HG02678 (cell line): ENCODE results near the gene BMPER.

Experiments
- ATAC-seq: cut with Tn5 transposase; IDR thresholded peaks from one replicate; pipeline ENCODE4 v1.9.1; 2021; ENCODE audit warnings: mild to moderate bottlenecking, moderate library complexity; ENCODE audit not compliant: unreplicated experiment

BMPER gene

DNA sequence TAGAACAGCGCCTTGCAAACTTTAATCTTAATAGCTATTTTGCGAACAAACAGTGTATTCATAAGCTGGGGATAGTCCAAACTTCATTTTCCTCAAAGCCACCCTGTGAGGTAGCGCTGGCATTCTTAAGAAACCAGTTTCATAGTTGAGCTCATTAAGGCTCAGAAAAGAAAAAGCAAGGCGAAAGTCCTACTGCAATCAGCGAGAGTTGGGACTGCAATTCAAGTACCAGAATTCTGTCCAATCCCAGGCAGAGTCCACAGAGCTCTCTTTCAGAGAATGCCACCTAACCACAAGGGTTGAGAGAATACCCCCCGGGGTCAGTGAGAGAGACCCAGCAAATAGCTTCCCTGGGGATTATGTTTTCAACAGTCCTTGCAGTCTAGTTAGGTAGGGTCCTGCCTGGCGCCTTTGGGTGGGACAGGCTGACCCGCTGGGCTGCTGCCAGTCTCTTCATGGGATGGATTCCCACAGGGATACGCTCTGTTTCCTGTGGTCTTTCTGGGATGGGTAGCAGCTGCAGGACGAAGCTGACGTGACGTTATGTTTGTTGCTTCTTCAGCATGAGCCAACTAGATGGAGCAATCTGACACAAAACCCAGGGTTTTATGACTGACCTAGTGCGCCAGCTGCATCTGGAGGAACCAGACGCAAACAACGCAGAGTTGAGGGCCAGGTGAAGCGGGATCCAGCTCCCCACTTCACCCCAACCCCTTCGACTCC, 16.0 kb downstream of the BMPER start:
- no peak for ATAC-seq

DNA sequence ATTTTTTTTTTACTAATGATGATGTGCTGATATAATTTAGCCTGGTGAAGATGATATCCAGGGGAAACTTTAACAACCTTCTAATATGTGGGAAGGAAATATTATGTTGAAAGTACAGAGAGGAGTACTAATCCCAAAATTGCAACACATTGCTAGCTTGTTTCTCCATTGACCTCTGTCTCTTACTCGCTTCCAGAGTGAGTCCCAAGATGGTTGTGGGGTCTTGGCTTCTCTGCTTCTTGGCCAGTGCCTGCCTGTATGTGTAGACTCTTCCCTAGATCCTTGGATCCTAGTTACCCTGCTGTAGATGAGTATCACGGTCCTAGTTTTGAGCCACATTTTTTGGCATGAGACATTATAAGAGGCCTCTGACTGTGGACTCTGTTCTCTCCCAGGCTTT, 17.5 kb downstream of the BMPER start:
- no peak for ATAC-seq

DNA sequence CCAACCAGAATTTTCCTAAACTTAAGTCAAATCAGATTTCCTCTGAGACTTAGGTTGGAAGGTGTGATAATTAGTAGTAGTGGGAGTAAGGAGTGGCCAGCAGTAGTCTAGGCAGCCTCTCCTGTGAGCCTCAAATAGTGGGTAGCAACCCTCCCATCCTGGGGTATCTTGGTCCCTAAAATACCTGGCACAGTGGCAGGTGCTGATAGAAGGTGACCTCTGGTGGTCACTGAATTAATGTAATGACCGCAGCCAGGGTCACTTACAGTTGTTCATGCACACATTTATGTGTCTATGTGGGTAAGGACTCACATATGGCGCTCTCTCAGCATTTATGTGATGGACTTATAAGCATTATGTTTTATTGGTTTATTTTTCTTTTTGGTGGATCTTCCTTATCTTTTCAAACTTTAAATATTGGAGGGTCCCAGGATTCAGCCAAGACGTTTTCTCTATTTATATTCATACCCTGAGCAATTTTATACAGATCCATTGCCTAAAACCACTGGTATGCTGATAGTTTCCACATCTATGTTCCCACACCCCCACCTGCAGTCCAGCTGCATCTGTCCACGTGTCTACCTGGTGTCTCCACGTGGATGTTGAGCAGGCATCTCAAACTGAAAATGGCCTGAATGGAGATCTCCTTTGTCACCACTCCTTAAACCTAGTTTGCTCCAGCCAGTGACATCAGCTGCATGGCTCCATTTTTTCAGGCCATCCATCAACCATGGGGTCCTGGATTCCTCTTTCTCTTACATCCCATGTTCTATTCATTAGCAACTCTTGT, 18.3 kb downstream of the BMPER start:
- ATAC-seq: no peak

DNA sequence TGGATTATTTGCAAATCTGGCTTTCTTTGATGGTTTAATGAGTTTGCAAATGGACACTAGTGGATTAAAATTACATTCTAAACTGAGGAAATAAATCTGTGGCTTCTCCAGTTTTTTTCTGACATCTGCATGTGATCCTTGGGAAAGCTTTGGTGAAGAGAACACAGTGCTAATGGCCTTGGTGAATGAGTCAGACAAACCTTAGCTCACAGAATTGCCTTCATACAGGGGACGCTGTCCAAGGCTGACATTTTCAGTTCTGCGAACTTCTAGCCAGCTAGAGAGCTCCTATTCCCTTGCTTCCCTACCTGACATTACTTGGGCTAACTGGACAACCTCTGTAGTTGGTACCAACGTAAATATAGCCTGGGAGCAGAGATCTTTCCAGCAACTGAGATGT, 21.2 kb downstream of the BMPER start:
- no peak for ATAC-seq

DNA sequence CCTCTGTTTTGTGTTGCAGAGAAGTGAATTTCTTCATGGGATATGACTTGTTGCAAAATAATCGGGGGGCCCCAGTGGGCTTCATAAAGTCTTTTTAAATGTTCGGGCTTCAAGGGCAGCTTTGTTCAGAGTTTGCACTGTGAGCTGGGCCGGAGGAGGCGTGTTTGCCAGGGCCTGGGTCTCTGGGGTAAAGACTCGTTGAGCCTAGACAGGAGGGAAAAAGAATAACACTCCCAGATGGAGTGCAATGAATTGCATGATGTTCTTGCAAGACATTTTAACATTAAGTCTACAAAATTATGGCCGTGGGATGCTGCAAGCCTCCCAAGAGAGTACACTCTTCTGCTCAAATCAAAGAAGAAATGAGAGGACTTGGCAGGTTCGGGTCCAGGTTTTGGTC, 23.6 kb downstream of the BMPER start:
- no peak for ATAC-seq

DNA sequence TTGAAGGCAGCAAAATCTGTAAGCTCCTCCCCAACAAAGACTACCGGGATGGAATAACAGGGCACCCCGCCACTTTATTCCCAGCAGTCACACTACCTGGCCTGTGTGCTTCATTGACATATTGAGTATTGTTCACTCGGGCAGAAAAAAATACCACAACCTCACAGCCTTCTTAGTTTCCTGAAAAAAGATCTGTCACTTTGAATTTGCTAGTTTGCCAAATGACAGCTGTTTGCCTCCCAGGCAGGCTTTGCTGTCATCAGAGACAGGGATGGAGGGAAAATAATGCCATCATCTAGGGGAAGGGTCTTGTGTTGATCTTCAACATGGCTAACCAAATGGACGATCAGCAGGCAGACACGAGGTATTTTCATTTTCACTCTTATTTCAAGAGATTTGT, 26.9 kb downstream of the BMPER start:
- no peak for ATAC-seq

DNA sequence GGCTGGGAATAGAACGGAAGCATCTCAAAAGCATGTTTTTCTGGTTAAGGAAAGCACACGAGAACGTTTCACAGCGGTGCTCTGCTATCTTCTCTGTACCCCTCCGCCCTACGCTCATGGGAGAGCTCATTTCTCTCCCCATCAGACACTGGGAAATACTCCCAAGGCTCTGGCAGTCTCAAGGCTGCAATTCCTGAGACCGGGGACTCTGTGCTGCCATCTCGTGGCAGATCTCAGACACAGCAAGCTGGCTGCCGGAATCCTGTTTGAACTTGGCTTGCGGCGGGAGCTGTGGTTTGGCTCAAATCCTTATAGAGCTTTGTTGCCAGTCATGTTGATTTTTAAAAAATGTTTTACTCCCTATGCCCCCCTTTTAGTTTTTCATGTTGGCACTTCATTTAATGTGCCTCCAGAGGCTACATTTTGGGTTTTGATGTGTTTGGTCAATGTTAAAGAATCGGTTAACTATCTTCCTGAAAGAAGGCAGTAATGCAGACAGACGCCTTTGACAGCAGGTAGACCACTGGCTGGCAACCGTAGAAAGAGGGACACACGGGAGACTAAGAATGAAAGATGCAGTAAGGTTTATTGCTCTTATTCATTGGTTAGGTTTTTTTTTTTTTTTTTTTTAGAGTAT, 27.6 kb downstream of the BMPER start:
- ATAC-seq: peak; percentile 84

DNA sequence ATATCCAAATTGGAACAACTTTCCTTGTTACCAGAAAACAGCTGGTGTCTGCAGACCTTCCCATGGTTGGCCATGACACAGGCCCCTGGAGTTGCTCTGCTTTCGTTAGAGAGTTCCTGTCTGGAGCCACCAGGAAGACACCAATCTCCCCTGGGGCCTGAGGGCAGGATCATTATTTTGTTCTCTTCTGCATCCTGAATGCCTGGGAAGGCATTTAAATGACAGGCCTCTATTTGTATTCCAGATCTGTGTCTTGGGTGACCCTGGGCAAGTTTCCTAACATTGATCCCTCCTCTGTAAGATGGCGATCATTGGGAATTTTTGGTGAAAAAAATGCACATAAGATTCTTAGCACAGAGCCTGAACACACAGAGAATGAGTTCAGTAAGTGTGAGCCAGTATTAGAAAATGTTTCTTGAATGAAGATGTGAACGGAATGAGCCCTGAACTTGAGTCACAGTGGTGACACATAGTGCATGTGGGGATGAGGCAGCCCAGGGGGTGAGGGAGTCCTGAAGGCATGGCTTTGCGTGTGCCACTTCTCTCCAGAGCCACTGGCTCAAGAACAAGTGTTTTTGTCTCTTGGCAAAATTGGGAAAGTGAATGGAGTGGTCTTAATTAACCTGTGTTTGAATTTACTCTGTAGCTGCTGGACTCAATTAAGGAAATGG, 28.4 kb downstream of the BMPER start:
- no peak for ATAC-seq

DNA sequence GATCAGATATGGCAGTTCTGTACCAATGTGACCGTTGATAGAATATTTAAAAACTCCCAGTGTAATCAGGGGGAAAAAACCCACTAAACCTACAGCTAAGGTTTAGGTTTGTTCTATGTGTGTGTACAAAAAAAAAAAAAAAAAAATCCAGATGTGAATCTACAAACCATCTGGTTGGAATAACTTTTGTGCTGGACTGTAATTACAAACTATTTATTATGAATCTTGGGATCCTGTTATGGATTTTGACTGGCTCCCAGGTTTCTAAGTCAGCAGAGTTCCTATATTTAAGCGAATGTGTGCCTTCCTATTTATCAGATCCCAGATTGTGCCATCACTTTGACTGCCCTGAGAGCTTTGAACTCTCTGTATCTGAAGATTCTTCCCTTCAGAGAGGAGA, 29.1 kb downstream of the BMPER start:
- ATAC-seq: no peak

DNA sequence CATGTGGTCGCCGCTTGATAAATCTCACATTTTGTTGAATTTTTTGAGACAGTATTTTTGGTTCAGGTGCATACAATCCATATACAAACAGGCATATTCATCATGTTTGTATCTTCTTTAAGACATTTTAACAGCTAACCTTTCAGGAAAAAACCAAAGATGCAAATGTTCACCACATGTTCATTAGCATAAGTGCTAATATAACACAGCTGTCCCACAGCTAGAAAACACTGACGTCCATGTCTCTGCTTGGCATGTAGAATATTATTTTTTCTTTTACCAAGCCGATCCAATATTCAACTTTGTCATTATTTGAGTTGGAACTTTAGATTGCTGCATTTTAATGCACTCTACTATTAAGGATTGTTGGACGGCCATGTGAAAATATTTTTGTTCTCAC, 31.2 kb downstream of the BMPER start:
- no peak for ATAC-seq

DNA sequence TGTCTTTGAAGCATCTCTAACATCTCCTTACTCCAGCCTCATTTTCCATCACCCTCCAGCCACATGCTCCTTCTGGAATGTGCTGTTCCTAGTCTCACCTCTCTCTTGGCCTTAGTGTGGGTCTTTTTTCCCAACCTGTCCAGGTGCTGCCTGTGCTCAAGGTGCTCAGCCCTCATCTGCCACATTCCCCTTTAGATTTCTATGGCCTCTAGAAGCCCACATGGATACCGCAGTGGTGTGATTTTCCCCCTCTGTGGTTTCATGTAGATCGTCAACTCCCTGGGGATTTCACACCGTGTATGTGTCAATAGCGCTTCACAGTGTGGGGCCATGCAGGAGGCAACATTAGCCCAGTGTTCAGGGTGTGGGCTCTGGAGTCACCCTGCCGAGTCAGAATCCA, 32.5 kb downstream of the BMPER start:
- ATAC-seq: no peak

DNA sequence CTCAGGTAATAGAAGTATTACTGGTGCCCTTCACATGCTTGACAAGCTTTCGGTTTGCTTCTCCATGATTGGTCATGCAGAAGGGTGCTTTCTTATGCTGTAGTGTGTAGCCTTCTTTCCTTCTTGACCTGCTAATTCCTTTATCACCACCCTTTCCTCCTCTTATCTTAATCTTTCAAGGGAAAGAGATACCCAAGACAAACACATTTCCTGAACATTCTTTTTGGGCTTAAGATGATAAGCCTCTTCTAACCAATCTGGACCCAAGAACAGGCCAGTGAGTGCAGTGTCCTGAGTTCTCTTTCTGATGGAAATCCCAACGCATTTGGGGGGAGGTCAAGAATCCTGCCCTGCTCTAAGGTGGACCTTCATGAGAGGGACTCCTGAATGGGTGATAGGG, 33.8 kb downstream of the BMPER start:
- no peak for ATAC-seq

DNA sequence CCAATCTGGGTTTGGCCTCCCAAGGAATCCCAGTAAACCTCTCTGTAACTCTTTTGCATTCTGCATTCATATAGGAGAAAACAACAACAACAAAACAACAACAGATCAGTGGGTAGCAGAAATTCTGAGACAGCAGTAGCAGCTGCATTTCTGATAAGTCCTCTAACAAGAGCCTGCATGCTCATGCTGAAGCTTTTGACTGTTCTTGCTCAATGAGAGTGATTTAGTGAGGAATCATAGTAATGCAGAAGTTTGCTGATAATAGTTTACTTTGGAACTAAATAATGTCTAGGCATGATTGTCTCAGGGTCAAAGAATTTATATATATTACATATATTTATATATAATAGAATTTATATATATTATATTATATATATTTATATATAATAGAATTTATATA, 35.2 kb downstream of the BMPER start:
- ATAC-seq: no peak

DNA sequence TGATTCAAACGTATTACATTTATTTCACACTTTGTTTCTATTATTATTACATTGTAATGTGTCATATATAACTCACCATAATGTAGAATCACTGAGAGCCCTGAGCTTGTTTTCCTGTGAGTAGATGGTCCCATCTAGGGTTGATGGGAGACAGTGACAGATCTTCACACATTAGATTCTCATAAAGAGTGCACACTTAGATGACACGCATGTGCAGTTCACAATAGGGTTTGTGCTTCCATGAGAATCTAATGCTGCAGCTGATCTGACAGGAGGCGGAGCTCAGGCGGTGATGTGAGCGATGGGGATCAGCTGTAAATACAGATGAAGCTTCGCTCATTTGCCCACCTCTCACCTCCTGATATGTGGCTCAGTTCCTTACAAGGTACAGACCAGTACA, 36.1 kb downstream of the BMPER start:
- no peak for ATAC-seq

DNA sequence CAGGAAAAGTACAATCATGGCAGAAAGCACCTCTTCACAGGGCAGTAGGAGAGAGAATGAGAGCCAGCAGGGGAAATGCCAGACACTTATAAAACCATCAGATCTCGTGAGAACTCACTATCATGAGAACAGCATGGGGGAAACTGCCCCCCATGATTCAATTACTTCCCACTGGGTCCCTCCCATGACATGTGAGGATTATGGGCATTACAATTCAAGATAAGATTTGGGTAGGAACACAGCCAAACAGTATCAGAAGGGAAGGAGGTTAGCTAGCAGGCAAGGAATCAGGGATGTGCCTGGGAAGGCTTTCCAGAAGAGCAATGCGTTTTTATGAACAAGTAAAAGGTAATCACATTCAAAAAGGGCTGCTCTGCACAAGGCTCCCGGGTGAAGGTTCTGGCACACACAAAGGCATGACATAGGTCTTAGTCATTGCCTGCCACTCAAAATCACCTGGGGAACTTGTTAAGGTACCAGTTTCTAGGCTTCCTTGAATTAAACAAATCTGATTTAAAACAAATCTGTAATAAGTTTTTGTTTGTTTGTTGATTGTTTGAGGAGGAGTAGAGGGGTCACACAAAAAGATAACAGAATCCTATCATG, 40.9 kb downstream of the BMPER start:
- no peak for ATAC-seq

DNA sequence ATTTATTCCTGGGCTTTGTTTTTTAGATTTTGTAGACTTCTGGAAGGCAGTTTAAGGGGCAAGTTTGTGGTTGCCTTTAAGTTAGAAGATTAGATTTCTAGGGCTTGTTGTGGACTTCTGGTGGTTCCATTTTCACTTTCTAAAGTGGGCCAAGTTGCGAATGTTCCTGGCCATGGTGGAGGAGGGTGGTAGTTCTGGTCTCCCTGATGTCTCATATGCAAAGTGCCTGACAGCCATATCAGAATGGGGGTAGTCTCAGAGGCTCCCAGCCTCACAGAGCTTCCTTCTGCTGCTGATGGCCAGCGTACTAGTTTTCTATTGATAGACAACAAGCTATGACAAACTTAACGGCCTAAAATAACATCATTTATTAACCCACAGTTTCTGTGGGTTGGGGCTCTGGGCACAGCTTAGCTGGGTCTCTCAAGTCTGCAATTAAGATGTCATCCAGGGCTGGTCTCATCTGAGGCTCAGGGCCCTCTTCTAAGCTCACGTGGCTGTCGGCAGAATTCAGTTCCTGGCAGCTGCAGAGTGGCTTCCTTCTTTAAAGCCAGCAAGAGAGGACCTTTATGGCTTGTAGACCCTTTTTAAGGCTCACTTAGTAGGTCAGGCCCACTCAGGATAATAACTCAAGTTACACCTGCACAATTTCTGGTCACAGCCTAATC, 44.8 kb downstream of the BMPER start:
- ATAC-seq: no peak

DNA sequence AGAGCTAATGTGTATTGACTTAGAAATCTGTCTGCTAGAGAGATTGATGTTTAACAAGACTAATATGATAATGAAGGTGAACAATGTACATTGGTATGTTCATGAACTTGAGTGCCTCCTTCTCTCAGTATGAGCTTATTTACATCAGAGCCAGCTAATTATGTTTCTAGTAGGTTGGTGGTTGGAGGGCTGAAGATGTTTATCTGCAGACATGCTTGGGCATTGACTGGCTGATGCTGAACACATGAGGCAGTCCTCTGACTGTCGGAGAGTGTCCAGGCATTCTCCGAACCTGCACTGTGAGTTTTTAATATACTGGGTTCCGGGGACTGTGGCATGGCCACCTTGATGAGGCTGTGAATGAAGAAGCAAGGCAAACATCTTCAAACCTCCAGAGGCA, 47.5 kb downstream of the BMPER start:
- no peak for ATAC-seq

DNA sequence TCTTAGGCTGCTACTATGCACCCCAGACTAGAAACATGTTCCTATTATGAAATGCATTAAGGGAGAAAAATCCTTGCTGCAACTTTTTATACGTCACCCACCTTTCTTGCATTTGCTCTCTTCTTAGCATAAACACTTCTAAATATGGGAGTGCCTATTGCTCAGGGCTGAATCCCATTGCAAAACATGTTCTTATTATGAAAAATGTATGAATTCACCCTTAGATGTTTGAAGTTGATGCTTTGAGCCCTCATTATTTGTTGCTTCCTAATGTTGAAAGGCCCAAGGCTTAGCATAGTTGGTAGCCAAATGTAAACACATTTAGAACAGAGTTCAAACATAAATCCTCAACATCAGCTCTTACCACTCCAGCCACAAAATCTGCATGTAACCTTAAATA, 52.8 kb downstream of the BMPER start:
- ATAC-seq: no peak

DNA sequence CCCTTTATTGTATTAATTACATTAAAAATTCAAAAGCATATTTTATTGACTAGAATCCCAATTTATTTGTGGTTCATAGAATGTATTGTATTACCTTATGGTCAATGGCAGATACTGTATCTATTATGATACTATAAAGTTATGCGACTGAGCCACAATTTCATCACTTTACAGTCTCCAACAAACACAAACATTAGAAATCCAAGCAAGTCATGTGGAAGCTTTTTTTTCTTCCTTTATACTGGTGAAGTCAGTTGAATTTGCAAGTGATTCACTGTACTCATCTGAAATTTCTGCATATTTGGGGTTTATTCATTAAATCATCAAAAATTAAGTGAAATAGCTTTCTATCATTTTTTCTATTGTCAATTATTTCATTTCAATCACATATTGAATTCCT, 54.3 kb downstream of the BMPER start:
- ATAC-seq: no peak

DNA sequence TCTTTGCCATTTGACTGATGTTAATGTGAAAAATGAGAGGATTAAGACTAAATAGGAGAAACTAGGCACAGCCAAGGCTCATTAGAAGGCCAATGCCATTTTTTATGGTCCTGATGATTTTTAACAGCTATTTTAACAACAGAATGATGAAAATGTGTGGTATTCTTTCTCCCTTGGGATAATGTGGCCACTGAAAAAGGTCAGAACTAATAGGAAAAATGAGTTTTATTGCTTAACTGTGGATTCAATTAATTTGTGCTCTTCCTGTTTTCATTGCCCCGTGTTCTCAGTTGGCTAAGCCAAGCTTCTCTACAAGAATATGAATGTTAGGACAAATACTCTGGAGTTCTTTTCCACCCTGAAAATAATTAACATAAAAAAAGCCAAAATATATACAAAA, 56.6 kb downstream of the BMPER start:
- no peak for ATAC-seq
